ENCODE results near the gene LDHA.
A peak's percentile ranks its signal among the peaks of the same experiment; 100 is the strongest.

Gene LDHA

GRCh38 chr11:18438691-18439090, 44.3 kb downstream of the LDHA start:
- no peaks in the 10 kb centered on the region for H3K79me2 ChIP-seq (ENCODE audit: control insufficient read depth, insufficient read depth, low read length)
- no peak overlapping the region for H3K9ac ChIP-seq (ENCODE audit: low read length)
- H2AK5ac ChIP-seq (ENCODE audit: low read length) = no peak overlapping the region
- no peak overlapping the region for H3K23ac ChIP-seq (ENCODE audit: low read length)
- no peak overlapping the region for H3K18ac ChIP-seq (ENCODE audit: low read length)
- H2BK120ac ChIP-seq (ENCODE audit: low read depth, low read length) = no peak overlapping the region
- WGBS (ENCODE audit: extremely low coverage, insufficient coverage, low lambda C conversion rate) = no CpG with 5 or more reads among the region's 2 CpGs
- H4K5ac ChIP-seq (ENCODE audit: low read length) = no peak overlapping the region
- no peaks in the 10 kb centered on the region for H3K27me3 ChIP-seq (ENCODE audit: insufficient read depth, low read length, poor library complexity)
- H3K27ac ChIP-seq (ENCODE audit: low read depth, low read length) = no peak overlapping the region
- H3K4me1 ChIP-seq (ENCODE audit: control insufficient read depth, low read depth, low read length) = no peaks in the 10 kb centered on the region
- H2BK15ac ChIP-seq (replicated peaks; ENCODE audit: low read depth) = no peak overlapping the region
- H3K4ac ChIP-seq (ENCODE audit: low read depth, low read length) = no peak overlapping the region
- H3K79me1 ChIP-seq (ENCODE audit: low read length) = no peaks in the 10 kb centered on the region
- H4K8ac ChIP-seq (ENCODE audit: low read depth, low read length) = no peak overlapping the region
- no peak for DNase-seq
- H2BK5ac ChIP-seq (ENCODE audit: low read length) = no peak overlapping the region
- no peak overlapping the region for H3K4me2 ChIP-seq (ENCODE audit: low read length)
- H3K56ac ChIP-seq (ENCODE audit: low read length) = no peak overlapping the region
- no peaks in the 10 kb centered on the region for H3K36me3 ChIP-seq (ENCODE audit: control insufficient read depth, insufficient read depth, low read length)
- H3K4me3 ChIP-seq (ENCODE audit: low read length) = no peak overlapping the region

GRCh38 chr11:18449251-18449650, 54.9 kb downstream of the LDHA start:
- Histone ChIP-seq H3K27me3 (ENCODE audit: insufficient read depth, low read length, poor library complexity) (no peaks in the 10 kb centered on the region), H3K4me1 (ENCODE audit: control insufficient read depth, low read depth, low read length) (no peaks in the 10 kb centered on the region), H3K4me3 (ENCODE audit: low read length) (no peak overlapping the region), H2AK5ac (ENCODE audit: low read length) (no peak overlapping the region), H3K56ac (ENCODE audit: low read length) (no peak overlapping the region), H2BK120ac (ENCODE audit: low read depth, low read length) (no peak overlapping the region), H3K4ac (ENCODE audit: low read depth, low read length) (no peak overlapping the region), H3K4me2 (ENCODE audit: low read length) (no peak overlapping the region), H4K8ac (ENCODE audit: low read depth, low read length) (no peak overlapping the region), H2BK15ac (replicated peaks; ENCODE audit: low read depth) (no peak overlapping the region), H3K36me3 (ENCODE audit: control insufficient read depth, insufficient read depth, low read length) (no peaks in the 10 kb centered on the region), H3K79me1 (ENCODE audit: low read length) (no peaks in the 10 kb centered on the region), H3K9ac (ENCODE audit: low read length) (no peak overlapping the region), H3K79me2 (ENCODE audit: control insufficient read depth, insufficient read depth, low read length) (no peaks in the 10 kb centered on the region), H2BK5ac (ENCODE audit: low read length) (no peak overlapping the region), H3K18ac (ENCODE audit: low read length) (no peak overlapping the region), H3K27ac (ENCODE audit: low read depth, low read length) (no peak overlapping the region), H3K23ac (ENCODE audit: low read length) (no peak overlapping the region), H4K5ac (ENCODE audit: low read length) (no peak overlapping the region)
- whole genome bisulfite sequencing (ENCODE audit: extremely low coverage, insufficient coverage, low lambda C conversion rate) = no CpG with 5 or more reads among the region's 3 CpGs
- no peak for DNase-seq

- Histone ChIP-seq H3K4me3 (ENCODE audit: low read length) (no peak overlapping the region), H2BK15ac (replicated peaks; ENCODE audit: low read depth) (no peak overlapping the region), H3K56ac (ENCODE audit: low read length) (no peak overlapping the region), H2AK5ac (ENCODE audit: low read length) (no peak overlapping the region), H3K27me3 (ENCODE audit: insufficient read depth, low read length, poor library complexity) (no peaks in the 10 kb centered on the region), H3K18ac (ENCODE audit: low read length) (no peak overlapping the region), H2BK5ac (ENCODE audit: low read length) (no peak overlapping the region), H3K4me2 (ENCODE audit: low read length) (no peak overlapping the region), H3K4ac (ENCODE audit: low read depth, low read length) (no peak overlapping the region), H3K27ac (ENCODE audit: low read depth, low read length) (no peak overlapping the region), H4K8ac (ENCODE audit: low read depth, low read length) (no peak overlapping the region), H3K23ac (ENCODE audit: low read length) (no peak overlapping the region), H2BK120ac (ENCODE audit: low read depth, low read length) (no peak overlapping the region), H3K4me1 (ENCODE audit: control insufficient read depth, low read depth, low read length) (no peaks in the 10 kb centered on the region), H3K79me1 (ENCODE audit: low read length) (no peaks in the 10 kb centered on the region), H3K9ac (ENCODE audit: low read length) (no peak overlapping the region), H3K79me2 (ENCODE audit: control insufficient read depth, insufficient read depth, low read length) (no peaks in the 10 kb centered on the region), H3K36me3 (ENCODE audit: control insufficient read depth, insufficient read depth, low read length) (no peaks in the 10 kb centered on the region), H4K5ac (ENCODE audit: low read length) (no peak overlapping the region)
- peak; percentile 3 for DNase-seq
- no CpG with 5 or more reads among the region's 2 CpGs for WGBS (ENCODE audit: extremely low coverage, insufficient coverage, low lambda C conversion rate)
Observed at GRCh38 chr11:18452927-18453326, 58.6 kb downstream of the LDHA start.

GRCh38 chr11:18455686-18456372, 61.5 kb downstream of the LDHA start, which contains the start of gene LDHAL6A:
LDHAL6A (plus strand) TSS chr11:18455856; CDS start chr11:18456681, 825 bp downstream.
- H3K18ac ChIP-seq (ENCODE audit: low read length) = no peak within 1 kb of the TSS
- DNase-seq = no peak
- H3K56ac ChIP-seq (ENCODE audit: low read length) = no peak within 1 kb of the TSS
- no peak within 1 kb of the TSS for H2AK5ac ChIP-seq (ENCODE audit: low read length)
- H2BK15ac ChIP-seq (replicated peaks; ENCODE audit: low read depth) = no peak within 1 kb of the TSS
- no peak within 1 kb of the TSS for H3K27ac ChIP-seq (ENCODE audit: low read depth, low read length)
- H3K9ac ChIP-seq (ENCODE audit: low read length) = no peak within 1 kb of the TSS
- no peak within 1 kb of the TSS for H2BK5ac ChIP-seq (ENCODE audit: low read length)
- H3K36me3 ChIP-seq (ENCODE audit: control insufficient read depth, insufficient read depth, low read length) = no peaks in the 10 kb centered on the region
- no peak within 1 kb of the TSS for H4K5ac ChIP-seq (ENCODE audit: low read length)
- no peak within 1 kb of the TSS for H3K4me3 ChIP-seq (ENCODE audit: low read length)
- no peaks in the 10 kb centered on the region for H3K79me2 ChIP-seq (ENCODE audit: control insufficient read depth, insufficient read depth, low read length)
- no peak within 1 kb of the TSS for H2BK120ac ChIP-seq (ENCODE audit: low read depth, low read length)
- no peak within 1 kb of the TSS for H4K8ac ChIP-seq (ENCODE audit: low read depth, low read length)
- no peak within 1 kb of the TSS for H3K23ac ChIP-seq (ENCODE audit: low read length)
- no peak within 1 kb of the TSS for H3K4me2 ChIP-seq (ENCODE audit: low read length)
- no peaks in the 10 kb centered on the region for H3K79me1 ChIP-seq (ENCODE audit: low read length)
- WGBS (ENCODE audit: extremely low coverage, insufficient coverage, low lambda C conversion rate) = no CpG with 5 or more reads among the region's 47 CpGs
- H3K27me3 ChIP-seq (ENCODE audit: insufficient read depth, low read length, poor library complexity) = no peaks in the 10 kb centered on the region
- no peaks in the 10 kb centered on the region for H3K4me1 ChIP-seq (ENCODE audit: control insufficient read depth, low read depth, low read length)
- H3K4ac ChIP-seq (ENCODE audit: low read depth, low read length) = no peak within 1 kb of the TSS

GRCh38 chr11:18457450-18457849, 63.1 kb downstream of the LDHA start:
- no peak overlapping the region for H3K18ac ChIP-seq (ENCODE audit: low read length)
- H3K4me3 ChIP-seq (ENCODE audit: low read length) = no peak overlapping the region
- H2BK5ac ChIP-seq (ENCODE audit: low read length) = no peak overlapping the region
- DNase-seq = peak; percentile 1
- no peak overlapping the region for H3K4ac ChIP-seq (ENCODE audit: low read depth, low read length)
- H3K56ac ChIP-seq (ENCODE audit: low read length) = no peak overlapping the region
- H3K79me2 ChIP-seq (ENCODE audit: control insufficient read depth, insufficient read depth, low read length) = no peaks in the 10 kb centered on the region
- H3K23ac ChIP-seq (ENCODE audit: low read length) = no peak overlapping the region
- no peaks in the 10 kb centered on the region for H3K4me1 ChIP-seq (ENCODE audit: control insufficient read depth, low read depth, low read length)
- no peak overlapping the region for H2AK5ac ChIP-seq (ENCODE audit: low read length)
- no peaks in the 10 kb centered on the region for H3K36me3 ChIP-seq (ENCODE audit: control insufficient read depth, insufficient read depth, low read length)
- H4K5ac ChIP-seq (ENCODE audit: low read length) = no peak overlapping the region
- H3K27me3 ChIP-seq (ENCODE audit: insufficient read depth, low read length, poor library complexity) = no peaks in the 10 kb centered on the region
- H2BK120ac ChIP-seq (ENCODE audit: low read depth, low read length) = no peak overlapping the region
- H3K4me2 ChIP-seq (ENCODE audit: low read length) = no peak overlapping the region
- H3K27ac ChIP-seq (ENCODE audit: low read depth, low read length) = no peak overlapping the region
- H4K8ac ChIP-seq (ENCODE audit: low read depth, low read length) = no peak overlapping the region
- no peak overlapping the region for H2BK15ac ChIP-seq (replicated peaks; ENCODE audit: low read depth)
- H3K9ac ChIP-seq (ENCODE audit: low read length) = no peak overlapping the region
- H3K79me1 ChIP-seq (ENCODE audit: low read length) = no peaks in the 10 kb centered on the region
- WGBS (ENCODE audit: extremely low coverage, insufficient coverage, low lambda C conversion rate) = no CpG with 5 or more reads among the region's 3 CpGs
